SHP77 (cell line): ENCODE data around the gene CALHM3.

Source experiments
- DNase-seq, 2 experiments: peaks; one replicate each; lab custom pipeline; 2025; lab: John Stamatoyannopoulos, UW

Gene CALHM3

DNA sequence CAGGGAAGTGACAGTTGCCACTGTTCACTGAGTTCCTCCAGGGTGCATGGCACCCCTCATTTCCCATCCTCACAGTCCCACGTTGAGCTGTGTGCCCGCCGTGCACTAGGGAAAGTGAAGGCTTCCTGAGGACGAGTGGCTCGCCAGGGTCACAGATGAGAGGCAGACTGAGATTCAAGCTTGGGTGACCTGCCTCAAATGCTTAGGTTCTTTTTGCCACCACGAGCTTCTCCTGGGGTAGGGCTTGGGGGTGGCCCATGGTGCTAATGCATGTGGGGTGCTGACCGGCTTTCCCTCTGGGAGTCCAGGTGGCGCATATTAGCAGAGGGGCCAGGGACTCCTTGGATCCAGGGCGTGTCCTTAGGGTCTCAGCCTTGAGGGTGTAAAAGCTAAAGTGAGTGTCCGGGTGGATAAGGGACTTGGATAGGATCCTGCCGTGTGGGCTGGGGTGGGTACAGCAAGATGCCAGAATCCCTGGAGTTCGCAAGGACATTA is 28.8 kb downstream of the CALHM3 start:
- no peak for DNase-seq

DNA sequence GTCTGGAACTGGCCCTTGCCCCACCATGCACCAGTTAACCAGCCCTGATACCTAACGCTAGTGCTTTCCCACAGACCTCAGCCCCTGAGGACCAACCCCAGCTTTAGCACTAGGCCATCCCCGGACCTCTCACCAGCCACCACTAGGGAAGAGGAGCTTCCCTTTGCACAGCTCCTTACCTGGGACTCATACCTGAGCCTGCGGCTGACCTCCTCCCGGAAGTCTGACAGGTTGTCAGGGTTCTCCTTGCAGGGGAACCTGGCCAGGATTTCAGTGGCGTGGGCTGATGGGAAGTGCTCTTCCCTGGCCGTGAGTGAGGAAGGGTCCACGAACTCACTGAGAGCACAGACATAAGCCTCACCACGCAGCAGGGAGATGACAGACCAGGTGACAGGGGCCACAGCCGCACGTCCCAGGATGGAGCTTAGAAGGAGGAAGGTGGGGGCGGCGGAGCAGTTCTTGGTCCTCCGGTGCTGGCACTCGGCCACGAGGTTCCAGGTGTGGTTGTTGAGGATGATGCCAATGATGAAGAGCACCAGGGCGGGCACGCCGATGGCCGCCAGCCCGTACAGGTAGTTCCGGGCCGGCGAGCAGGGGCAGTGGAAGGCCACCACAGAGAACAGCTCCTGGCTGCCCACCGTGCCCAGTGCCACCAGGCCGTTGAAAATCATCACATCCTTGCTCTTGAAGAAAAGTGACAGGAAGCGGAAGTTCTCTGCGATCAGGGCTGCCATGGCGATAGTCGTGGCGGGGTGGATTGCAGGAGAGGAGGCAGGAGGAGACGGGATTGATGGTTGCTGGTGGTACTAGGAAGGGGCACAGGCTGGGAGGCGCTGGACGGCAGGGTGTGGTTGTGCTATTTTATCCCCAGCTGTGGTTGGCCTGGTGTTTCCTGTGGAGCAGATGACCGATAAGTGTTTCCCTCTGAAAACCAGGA is 29.6 kb downstream of the CALHM3 start:
- no peak for DNase-seq

DNA sequence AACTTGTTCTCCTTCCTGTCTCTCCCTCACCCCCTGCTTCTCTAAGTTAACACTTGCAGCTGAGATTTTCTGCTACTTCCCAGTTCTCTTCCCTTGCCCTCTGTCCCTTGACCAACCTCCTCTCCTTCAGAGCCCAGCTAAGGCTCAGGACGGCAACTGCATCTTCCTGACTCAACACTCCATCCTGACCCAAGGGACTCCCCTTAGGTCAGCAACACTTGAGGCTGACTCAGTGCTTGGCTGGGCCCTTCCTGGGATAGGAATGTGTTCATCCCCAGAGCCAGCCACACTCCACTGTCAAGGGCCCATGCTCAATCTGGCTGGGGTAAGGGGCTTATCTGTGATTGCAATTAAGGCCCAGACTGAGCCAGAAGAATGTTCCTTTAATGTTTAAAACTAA is 30.3 kb downstream of the CALHM3 start:
- DNase-seq = no peak

DNA sequence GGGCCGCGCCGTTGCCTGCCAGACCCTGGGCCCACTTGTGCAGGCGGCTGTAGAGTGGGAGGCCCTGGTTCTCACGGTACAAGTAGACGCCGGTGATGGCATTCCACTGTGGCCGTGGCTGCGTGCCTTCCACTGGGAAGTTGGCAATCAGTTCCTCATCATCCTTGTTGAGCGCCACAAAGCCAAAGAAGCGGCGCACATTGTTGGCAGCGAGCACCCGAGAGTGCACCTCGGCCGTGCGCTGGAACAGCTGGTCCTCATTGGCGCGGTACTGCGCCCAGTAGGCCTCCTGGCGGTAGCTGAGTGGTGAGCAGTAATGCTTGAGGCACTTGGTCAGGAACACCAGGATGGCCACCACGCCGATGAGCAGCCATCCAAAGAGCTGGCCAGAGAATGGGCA is 31.9 kb downstream of the CALHM3 start:
- no peak for DNase-seq

DNA sequence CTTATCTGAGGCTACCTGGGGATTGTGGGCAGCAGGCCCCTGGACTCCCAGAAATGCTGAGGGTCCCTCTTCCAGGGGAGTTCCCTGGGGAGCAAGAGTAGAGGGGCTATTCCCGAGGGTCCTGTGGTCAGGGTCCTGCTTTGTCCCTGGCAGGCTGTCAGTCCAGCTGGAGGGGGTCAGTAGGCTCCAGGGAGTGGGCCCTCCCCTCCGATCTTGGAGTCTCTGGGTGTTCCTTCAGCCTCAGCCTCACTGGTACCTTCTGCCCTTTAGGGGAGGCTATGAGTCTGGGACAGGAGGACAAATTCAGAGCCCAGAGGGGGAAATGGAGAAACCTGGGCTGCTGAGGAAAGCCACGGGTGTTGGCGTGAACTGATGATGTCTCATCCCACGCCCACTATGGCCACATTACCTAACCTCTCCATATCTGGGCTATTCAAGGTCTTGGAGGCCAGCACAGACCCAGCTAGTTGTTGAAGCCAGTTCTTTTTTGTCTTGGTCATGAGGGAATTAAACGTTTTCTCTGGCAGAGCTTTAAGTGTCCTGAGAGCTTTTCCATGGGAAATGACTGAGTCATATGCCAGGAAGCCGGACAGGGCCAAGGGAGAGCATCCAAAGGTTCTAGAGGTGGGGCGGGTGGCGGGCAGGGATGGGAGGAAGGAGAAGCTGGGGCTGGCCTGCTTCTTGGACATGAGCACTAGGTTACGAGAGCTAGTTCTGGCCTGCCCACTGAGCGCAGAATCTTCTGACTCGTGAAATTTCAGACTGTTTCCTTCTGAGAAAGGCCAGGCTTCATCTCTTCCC is 33.1 kb downstream of the CALHM3 start:
- DNase-seq = no peak

DNA sequence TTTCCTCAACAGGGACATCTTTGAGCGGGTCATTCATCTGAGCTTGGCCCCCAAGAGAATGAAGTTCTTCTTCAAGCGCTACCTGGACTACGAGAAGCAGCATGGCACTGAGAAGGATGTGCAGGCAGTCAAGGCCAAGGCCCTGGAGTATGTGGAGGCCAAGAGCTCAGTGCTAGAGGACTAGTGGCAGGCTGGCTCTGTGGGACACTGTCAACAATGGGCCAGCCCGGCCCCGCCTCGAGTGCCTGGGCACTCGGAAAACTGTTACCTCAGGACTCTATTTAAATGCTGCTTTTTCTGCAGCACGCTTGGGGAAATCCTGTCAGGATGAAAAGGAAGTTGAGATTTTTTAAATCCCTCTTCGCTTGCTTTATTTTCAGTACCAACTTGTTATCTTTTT is 33.7 kb downstream of the CALHM3 start:
- no peak for DNase-seq

DNA sequence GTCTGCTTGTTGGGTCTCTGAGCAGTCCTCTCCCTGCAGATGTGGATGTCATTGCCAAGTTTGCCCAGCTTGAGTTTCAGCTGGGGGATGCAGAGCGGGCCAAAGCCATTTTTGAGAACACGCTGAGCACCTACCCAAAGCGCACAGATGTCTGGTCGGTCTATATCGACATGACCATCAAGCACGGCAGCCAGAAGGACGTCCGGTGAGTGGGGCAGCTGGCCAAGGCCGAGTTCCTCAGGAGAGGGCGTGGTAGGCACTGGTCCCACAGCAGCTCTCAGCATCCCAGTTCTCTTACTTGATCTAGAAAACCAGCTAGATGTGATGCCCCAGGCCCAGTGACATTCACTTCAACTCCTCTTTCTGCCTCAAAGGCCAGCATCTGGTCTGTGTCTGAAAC is 34.6 kb downstream of the CALHM3 start:
- no peak for DNase-seq

DNA sequence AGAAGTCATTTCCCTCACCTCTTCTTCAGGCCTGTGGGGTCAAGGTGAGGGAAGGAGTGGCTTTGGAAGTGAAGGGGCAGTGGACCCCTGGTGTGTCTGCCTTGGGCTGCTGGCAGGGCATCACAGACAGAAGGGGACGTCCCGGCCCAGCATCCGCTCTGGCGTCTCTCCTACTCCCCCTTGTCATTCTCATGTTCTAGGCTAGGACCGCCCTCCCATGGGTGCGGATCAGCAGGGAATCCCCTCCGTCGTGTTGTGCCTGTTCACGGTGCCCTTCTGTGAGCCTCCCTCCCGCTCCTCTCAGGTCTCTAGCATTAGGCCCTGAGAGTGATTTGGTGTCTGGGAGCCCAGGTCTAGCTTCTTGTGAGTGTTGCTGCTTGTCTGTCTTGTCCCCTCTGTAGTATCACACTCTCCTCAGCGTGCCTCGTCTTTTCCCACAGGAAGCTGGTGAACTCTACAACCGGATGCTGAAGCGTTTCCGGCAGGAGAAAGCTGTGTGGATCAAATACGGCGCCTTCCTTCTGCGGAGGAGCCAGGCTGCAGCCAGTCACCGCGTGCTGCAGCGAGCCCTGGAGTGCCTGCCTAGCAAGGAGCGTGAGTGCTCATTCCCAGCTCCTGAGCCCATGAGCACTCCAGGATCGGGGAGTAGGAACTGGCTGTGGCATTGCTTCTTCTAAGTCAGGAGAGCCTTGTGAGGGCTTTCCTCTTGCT is 35.4 kb downstream of the CALHM3 start:
- no peak for DNase-seq

DNA sequence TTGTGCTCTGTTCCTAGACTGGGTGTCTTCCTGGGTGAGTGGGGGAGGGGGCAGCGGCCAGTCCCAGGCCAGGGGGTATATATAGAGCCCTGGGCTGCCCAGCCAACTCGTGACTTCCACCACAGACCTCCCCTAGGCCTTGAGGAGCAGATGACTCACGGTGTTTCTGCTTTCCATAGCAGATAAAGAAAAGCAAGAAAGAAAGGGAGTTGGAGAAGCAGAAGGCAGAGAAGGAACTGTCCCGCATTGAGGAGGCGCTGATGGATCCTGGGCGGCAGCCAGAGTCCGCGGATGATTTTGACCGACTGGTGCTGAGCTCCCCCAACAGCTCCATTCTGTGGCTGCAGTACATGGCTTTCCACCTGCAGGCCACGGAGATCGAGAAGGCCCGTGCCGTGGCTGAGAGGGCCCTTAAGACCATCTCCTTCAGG is 37.0 kb downstream of the CALHM3 start:
- no peak for DNase-seq

DNA sequence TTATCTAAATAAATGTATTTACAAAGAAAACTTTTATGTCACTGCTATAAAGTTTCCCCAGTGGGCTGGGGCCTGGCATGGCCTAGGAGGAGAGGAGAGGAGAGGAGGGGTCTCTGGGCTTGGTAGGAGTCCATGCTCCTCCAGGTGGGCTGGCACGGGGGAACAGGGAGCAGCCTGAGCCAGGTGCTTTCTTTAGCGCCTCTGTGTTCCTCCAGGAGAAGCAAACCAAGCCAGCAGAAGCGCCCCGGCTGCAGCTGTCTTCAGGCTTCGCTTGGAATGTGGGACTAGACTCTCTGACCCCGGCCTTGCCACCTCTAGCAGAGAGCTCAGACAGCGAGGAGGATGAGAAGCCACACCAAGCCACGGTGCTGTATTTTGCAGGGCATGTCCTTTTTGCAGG is 37.4 kb downstream of the CALHM3 start:
- DNase-seq = no peak

DNA sequence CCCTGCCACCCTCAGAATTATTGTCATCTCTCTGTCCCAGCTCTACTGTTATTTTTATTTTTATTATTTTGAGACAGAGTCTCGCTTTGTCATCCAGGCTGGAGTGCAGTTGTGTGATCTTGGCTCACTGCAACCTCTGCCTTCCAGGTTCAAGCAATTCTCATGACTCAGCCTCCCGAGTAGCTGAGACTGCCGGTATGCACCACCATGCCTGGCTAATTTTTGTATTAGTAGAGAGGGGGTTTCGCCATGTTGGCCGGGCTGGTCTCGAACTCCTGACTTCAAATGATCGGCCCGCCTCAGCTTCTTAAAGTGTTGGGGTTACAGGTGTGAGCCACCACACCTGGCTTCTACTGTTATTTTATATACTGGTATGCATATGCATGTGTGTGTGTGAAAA is 37.8 kb downstream of the CALHM3 start:
- no peak for DNase-seq

DNA sequence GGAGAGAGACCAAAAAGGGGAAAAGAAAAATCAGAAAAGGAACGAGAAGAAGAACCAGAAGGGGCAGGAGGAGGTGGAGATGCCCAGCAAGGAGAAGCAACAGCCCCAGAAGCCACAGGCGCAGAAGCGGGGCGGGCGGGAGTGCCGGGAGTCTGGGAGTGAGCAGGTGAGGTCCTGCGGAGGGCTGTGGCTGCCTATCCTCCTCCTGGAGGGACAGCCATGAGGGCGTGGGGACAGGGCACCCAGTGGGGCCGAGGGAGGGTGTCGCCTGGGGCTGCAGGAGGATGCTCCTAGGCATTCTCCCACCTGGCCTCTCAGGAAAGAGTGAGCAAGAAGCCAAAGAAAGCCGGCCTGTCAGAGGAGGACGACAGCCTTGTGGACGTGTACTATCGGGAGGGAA is 38.6 kb downstream of the CALHM3 start:
- DNase-seq = no peak

DNA sequence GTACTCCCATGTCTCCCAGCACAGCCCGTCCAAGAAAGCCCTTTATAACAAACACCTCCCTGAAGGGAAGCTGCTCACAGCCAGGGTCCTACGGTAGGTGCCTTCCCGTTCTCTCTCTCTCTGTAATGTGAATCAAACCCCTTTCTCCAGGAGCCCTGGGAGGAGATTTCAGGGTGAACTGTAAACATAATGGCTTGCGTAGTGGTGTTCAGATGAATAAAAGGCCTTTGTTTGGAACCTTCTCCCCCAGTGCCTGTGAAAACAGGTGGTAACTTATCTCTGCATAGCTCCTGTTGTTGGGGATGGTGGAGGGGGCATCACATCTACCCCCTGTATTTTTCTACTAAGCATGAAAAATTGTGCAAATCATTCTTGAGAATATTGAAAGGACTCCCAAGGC is 39.3 kb downstream of the CALHM3 start:
- no peak for DNase-seq

DNA sequence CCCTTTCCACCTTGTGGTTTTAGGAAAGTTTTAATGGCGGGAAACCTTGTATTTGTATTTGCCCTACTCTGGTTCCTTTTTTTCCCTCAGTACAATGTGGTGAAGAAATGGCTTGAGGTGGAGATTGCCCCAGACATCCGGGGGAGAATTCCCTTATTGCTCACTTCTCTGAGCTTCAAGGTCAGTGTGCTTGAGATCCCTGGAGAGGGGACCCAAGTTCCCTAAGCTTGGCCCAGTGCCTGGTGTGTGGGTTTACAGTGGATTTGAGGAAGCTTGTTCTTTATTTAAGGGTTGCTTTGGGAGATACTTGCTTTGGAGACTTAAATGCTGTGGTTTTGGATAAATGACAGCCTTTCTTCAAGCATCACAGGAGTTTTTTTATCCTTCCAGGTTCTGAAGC is 45.2 kb downstream of the CALHM3 start:
- DNase-seq = no peak

DNA sequence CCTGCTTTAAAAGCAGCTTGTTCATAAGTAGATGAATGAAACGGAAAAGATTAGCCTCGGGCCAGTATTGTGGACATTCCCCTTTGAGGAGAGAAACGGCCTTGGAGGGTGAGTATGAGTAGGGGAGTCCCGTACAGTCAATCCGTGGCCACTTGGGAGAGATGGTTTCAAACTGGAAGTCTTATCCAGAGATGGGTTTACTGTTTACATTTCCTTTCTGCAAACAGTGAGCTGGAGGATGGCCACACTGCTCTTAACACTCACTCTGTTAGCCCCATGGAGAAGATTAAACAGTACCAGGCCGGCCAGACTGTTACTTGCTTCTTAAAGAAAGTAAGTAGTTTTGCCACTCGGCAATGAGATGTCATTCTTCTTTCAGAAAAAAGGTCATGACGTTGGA is 47.1 kb downstream of the CALHM3 start:
- DNase-seq = no peak

DNA sequence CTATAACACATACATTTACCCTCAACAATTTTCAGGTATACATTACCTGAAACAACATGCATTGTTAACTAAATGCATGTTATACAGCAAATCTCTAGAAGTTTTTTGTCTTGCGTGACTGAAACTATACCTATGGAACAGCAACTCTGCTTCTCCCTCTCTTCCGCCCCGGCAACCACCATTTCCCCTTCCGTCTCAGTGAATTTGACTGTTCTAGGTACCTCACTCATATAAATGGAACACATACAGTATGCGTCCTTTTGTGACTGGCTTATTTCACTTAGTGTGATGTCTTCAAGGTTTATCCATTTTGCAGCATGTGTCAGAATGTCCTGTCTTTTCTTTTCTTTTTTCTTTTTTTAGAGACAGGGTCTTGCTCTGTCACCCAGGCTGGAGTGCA is 49.4 kb downstream of the CALHM3 start:
- no peak for DNase-seq

DNA sequence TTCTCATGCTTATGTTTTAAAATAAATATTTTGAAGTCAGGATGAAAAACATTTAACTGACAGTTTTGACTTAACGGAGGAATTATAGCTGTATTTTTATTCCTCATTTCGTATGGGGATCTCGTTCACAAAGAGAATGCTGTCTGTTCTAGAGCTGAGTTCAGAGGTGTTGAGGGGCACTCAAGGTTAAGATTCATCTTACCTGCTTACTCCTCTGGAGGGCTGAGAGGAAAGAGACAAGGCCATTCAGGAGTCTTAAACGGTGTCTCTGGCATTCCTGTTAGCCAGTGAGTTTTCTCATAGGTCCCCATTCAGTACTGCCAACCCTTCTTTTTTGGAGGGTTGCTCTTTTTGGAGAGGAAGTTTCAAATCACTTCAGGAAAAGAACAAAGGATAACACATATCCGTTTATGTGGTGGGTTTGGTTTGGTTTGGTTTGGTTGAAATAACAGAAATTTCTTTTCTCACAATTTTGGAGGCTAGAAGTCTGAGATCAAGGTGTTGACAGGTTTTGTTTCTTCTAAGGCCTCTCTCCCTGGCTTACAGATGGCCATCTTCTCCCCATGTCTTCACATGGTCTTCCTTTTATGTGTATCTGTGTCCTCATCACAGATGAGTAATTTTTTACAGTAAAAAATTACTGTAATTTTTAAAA is 49.9 kb downstream of the CALHM3 start:
- no peak for DNase-seq

DNA sequence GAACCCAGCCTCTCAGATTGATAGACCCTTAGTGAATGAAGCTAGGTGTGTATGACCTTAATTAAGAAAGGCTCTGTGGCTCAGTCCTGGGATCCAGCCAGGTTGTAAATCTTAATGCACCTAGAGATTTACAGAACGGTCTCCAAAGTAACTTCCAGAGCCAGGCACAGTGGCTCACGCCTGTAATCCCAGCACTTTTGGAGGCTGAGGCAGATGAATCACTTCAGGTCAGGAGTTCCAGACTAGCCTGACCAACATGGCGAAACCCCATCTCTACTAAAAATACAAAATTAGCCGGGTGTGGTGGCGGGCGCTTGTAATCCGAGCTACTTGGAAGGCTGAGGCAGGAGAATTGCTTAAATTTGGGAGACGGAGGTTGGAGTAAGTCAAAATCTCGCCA is 51.2 kb downstream of the CALHM3 start:
- DNase-seq = no peak

DNA sequence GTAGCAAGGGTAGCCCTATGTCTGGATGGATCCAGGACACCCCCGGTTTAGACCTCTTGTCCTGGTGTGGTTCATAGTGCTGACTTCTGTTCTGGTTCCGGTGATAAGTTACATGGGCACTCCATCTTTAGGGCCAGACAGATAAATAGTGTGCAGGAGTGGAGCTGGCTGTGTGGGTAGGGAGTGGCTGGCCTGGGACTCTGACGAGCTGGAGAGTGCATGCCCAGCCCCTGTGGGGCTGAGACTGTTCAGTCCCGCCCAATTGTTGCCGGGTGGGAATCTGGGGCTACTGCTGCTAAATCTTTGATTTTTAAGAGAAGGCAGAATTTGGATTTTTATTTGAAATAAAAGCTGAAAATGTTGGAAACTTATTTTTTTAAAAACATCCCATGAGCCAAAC is 55.3 kb downstream of the CALHM3 start:
- no peak for DNase-seq
